ENCODE data around the gene DSTN.

DNA sequence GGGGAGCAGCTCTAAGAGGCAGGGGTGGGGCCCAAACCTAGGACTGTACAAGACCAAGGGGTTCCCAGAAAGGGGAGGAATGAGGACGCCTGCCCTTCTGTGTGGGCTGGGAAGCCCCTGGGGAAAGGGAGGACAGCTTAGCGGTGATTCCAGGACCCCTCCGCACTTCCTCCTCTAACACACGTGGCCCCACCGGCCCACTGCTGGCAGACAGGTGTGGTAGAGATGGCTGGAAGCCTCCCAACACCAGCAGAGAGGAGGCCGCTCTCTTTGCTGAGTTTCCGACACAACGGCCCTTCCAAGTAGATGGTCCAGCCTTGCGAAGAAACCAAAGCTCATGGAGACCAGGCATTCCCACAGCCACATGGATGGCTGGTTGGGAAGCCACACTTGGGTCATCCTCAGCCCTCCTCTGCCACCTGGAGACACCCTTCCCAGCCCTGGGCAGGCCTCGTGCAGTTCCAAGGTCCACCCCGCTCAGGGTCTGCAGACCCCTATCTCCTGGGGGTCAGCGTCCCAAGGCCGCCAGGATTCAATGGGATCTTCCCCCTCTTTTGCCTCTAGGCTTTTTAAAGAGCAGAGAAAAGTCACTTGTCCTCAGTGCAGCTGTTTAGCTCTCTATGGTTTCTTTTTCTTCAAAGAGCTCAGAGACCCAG is 68.2 kb downstream of the DSTN start:
- no peak for TF ChIP-seq POLR2A (IDR thresholded peaks at IDR 0.05; ENCODE audit: low read depth, low read length)
- no peak for TF ChIP-seq POLR2AphosphoS5 (IDR thresholded peaks at IDR 0.05; ENCODE audit: low read depth, low read length)
- no peak for TF ChIP-seq TAF1 (IDR thresholded peaks at IDR 0.05; ENCODE audit: borderline replicate concordance, low read depth, low read length)
